ENCODE data around the gene FAM200C.

The FAM200C gene

GRCh38 chr5:160367261-160367660, 32.6 kb downstream of the FAM200C start:
- no peak for DNase-seq (ENCODE audit: low read depth)

- no peak for DNase-seq (ENCODE audit: low read depth)
Measured at GRCh38 chr5:160366230-160366629, 33.6 kb downstream of the FAM200C start.

- DNase-seq (ENCODE audit: low read depth), result no peak
Measured at GRCh38 chr5:160363660-160364395, 36.0 kb downstream of the FAM200C start.

GRCh38 chr5:160363211-160363610, 36.6 kb downstream of the FAM200C start:
- DNase-seq (ENCODE audit: low read depth), result no peak

GRCh38 chr5:160361624-160362228, 38.1 kb downstream of the FAM200C start:
- no peak for DNase-seq (ENCODE audit: low read depth)

- DNase-seq (ENCODE audit: low read depth), result no peak
Measured at GRCh38 chr5:160360310-160360709, 39.5 kb downstream of the FAM200C start.

- DNase-seq (ENCODE audit: low read depth), result no peak
Measured at GRCh38 chr5:160359816-160360215, 40.0 kb downstream of the FAM200C start.

- DNase-seq (ENCODE audit: low read depth), result no peak
Measured at GRCh38 chr5:160359242-160359641, 40.6 kb downstream of the FAM200C start.

GRCh38 chr5:160357861-160358411, 41.9 kb downstream of the FAM200C start:
- no peak for DNase-seq (ENCODE audit: low read depth)

- no peak for DNase-seq (ENCODE audit: low read depth)
Measured at GRCh38 chr5:160357394-160357793, 42.5 kb downstream of the FAM200C start.

- DNase-seq (ENCODE audit: low read depth), result no peak
Measured at GRCh38 chr5:160356550-160357347, 43.1 kb downstream of the FAM200C start.

GRCh38 chr5:160354666-160355065, 45.2 kb downstream of the FAM200C start:
- DNase-seq (ENCODE audit: low read depth), result no peak

GRCh38 chr5:160353379-160353778, 46.5 kb downstream of the FAM200C start:
- DNase-seq (ENCODE audit: low read depth), result no peak

- no peak for DNase-seq (ENCODE audit: low read depth)
Measured at GRCh38 chr5:160352308-160352707, 47.5 kb downstream of the FAM200C start.

GRCh38 chr5:160349935-160350303, 49.9 kb downstream of the FAM200C start:
- DNase-seq (ENCODE audit: low read depth), result no peak

- no peak for DNase-seq (ENCODE audit: low read depth)
Measured at GRCh38 chr5:160349249-160349934, 50.5 kb downstream of the FAM200C start.

GRCh38 chr5:160348080-160348479, 51.8 kb downstream of the FAM200C start:
- no peak for DNase-seq (ENCODE audit: low read depth)

- no peak for DNase-seq (ENCODE audit: low read depth)
Measured at GRCh38 chr5:160347448-160347847, 52.4 kb downstream of the FAM200C start.

Measured in GM04503 (cell line).